Activated CD8-positive, alpha-beta memory T cell treated with anti-CD3 and anti-CD28 coated beads, Interleukin-2, amount 50 U/mL, for 1 hour (primary cell): Measurements from ENCODE around the gene B3GNT4.
"Not testable (repeated sequence)": the region's sequence is repeated elsewhere in the genome, so short reads cannot be mapped to it uniquely, and the experiment has no call there.

Experiments used
- DNase-seq: peaks from one replicate; pipeline ENCODE4 v3.0.0-alpha.2; 2020; ENCODE audit errors: extremely low read depth

B3GNT4 gene

DNA sequence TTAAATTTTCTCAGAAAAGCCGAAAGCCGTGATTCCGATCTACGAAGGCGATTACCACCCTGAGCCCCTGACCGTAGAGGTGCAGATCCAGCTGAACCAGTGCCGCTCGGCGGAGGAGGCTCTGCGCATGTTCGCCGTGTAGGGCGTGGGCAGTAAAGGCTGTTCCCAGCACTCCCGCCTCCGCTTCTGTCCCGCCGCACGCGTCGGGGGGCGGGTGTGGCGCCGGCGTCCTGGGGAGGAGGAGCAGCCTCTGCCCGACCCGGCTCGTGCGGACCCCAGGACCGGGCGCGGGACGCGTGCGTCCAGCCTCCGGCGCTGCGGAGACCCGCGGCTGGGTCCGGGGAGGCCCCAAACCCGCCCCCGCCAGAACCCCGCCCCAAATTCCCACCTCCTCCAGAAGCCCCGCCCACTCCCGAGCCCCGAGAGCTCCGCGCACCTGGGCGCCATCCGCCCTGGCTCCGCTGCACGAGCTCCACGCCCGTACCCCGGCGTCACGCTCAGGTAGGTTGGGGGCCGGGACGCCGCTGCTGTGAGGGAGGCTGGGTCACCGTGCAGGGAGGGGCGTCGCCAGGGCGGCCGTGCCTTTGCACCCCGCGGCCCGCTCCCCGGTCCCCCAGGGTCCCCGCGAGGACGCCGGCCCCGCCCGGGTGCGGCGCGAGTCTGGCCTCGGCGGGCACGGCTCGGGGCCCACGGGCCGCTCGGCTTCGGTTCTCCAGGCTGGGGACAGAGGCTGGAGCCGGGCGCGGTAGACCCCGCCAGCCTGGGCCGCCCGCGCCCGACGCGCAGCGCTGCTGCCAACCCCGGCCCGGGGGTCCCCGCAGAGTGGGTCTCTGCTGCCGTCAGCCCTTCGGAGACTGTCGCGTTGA, at the start of gene B3GNT4:
Gene B3GNT4 (plus strand): TSS at position 409 of the 866 bp plus-strand sequence. CDS start 910 bp downstream, outside the sequence.
- DNase-seq = peak; percentile 47

DNA sequence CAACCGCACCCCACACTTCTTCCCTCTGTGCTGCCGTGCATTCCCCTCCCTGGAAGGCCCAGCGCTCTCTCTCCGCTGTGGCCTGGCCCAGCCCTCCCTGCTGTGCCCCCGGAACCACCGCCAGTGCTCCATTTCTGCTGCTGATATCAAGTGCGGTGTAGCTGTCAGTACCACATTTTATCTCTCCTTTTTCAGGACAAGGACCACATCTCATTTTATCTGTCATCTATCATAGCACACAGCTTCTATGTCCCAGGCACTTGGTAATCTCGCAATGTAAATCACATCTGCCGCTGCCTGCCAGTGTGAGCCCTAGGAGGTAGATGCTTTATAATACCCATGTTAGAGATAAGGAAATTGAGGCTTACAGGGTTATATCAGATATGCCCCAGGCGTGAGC, 47.8 kb upstream of the B3GNT4 start:
- DNase-seq = no peak

DNA sequence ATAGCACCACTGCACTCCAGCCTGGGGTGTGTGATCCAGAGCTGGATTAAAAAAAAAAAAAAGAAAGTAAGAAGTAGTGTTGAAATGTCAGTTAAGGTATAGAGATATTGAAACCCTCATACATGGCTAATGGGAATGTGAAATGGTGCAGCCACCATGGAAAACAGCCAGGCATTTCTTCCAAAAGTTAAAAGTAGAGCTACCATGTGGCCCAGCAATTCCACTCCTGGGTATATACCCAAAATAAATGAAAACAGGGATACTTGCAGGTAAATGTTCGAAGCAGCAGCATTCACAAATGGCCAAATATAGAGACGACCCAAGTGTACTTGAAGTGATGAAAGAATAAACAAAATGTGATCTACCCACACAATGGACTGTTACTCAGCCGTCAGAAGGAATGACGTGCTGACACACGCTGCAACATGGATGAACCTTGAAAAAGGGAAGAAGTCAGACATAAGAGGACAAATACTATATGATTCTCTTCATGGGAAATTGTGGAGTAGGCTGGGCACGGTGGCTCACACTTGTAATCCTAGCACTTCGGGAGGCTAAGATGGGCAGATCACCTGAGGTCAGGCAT, 44.7 kb upstream of the B3GNT4 start:
- DNase-seq = no peak

DNA sequence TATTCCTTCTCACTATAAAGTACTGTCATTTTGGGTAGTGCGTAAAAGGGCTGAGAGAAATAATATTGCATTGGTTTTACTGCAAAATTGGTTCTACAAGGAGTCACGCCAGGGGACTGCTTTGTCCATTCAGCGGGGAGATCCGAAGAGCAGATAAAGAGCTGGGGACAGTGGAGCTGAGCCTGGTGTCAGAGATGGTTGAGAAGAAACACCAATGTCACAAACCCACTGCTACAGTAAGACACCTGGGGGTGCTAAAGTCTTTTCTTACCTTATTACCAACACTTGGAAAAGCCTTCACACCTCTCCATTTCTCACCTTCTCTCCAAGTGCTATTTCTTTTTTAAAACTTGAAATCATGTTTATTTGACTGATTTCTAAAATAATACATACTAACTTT, 43.6 kb upstream of the B3GNT4 start:
- no peak for DNase-seq

DNA sequence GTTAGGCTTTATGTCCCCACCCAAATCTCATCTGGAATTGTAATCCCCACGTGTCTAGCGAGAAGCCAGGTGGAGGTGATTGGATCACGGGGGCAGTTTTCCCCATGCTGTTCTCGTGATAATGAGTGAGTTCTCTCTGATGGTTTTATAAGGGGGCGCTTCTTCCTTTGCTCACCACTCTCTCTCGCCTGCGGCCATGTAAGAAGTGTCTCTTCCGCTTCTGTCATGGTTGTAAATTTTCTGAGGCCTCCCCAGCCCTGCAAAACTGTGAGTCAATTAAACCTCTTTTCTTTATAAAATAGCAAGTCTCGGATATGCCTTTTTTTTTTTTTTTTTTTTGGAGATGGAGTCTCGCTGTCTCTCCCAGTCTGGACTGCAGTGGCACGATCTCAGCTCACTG, 42.7 kb upstream of the B3GNT4 start:
- no peak for DNase-seq

DNA sequence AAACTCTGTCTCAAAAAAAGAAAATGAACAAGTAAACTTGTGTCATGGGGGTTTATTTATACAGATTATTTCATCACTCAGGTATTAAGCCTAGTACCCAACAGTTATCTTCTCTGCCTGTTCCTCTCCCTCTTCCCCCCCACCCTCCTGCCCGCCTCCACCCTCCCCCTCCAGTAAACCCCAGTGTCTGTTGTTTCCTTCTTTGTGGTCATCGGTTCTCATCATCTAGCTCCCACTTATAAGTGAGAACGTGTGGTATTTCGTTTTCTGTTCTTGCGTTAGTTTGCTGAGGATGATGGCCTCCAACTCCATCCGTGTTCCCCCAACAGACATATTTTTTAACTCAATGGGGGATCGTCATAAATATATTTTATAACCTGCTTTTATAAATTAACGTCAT, 41.8 kb upstream of the B3GNT4 start:
- DNase-seq = no peak

DNA sequence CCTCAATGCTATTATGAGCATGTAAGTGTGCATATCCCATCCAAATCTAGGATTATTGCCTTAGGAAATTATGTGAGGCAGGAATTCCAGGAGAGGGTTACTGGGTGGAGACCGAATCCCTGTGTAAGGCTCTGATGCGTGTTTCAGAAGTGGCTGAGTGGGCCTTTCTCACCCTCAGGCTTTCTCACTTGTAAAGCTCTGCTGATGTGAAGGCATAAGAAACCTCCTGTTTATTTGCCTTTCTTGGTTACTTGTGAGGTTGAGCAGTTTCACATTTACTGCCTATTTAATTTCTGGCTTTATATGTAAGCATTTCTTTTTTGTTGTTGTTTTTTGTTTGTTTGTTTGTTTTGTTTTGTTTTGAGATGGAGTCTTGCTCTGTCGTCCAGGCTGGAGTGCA, 40.5 kb upstream of the B3GNT4 start:
- no peak for DNase-seq

DNA sequence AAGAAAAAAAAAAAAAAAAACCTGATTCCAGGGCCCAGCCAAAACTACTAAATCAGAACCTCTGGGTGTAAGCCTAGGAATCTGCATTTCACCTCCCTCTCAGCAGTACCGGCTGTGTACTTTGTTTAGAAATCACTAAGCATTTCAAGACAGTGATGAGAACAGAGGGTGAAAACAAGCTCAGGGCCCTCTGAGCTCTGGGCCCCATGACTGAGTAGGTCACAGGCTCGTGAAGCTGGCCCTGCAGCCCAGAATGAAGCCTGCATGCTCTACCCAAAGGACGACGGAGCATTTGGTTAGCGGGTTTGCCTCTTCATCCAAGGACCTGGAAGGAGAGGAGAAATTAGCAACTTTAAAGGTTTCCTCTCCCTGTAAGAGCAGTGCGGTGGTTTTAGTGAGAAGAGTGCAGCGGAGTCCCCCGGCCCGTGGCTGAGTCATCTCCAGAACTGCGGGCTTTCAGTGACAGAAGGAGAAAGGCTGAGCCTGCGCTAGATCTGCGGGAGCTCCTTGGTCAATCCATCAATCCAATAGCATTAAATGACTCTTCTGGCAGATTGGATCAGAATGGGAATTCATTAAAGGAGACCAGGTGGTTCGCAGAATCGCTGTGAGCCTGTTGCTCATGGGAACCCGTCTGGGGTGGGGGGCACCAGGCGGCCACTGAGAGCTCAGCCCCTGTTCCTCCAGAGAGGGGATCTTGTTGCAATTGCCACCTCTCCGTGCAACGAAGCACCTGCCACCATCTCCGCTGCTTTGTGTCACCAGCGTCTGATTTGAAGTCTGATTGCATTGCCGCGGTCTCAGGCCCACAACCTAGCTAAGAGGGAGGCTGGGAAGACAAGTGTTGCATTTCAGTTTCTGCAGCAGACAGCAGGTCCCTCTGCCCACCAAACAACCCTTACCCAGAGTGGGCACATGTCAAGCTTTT, 36.8 kb upstream of the B3GNT4 start:
- DNase-seq = no peak

DNA sequence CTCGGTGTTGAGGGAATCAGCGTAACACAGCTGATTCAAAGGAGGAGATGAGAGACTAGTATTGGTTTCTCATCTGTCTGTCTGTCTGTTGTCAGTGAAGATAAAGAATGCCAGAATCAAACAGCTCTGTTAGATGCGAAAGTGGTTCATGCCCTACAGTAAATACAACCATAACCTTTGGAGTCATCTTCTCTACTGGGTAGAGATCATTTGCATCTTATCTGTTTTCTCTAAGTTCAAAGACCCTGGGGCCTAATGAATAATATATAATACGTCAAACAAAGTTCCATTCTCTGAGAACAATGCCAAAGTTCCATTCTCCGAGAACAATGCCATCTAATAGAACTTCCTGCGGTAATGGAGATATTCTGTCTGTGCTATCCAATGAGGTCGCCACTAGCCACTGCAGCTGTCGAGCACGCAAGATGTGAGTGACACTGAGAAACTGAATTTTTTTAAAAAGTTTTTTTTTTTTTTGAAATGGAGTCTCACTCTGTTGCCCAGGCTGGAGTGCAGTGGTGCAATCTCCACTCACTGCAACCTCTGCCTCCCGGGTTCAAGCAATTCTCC, 36.1 kb upstream of the B3GNT4 start:
- DNase-seq = no peak

DNA sequence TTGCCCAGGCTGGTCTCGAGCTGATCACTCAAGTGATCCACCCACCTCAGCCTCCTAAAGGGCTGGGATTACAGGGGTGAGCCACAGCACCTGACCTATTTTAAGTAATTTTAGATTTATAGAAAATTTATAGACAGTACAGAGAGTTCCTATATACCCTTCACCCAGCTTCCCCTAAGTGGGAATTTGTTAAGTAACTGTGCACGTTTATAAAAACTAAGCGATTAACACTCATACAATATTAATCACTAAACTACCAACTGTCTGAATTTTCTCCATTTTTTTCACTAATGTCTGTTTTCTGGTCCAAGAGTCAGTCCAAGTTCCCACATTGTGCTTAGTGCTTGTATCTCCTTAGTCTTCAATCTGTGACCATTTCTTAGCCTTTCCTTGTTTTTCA, 35.0 kb upstream of the B3GNT4 start:
- DNase-seq = no peak

DNA sequence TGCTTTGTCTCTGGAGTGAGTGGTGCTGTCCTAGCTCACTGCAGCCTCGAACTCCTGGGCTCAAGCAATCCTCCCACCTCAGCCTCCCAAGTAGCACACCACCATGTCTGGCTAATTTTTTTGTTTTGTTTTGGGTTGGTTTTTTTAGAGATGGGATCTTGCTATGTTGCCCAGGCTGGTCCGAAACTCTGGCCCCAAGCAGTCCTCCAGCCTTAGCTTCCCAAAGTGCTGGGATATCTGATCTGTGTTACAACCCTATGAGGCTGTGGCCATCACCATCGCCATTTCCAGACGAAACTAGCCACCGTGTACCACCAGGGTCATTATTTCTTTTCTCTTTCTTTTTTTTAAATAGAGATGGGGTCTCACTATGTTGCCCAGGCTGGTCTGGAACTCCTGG, 32.1 kb upstream of the B3GNT4 start:
- DNase-seq = no peak

DNA sequence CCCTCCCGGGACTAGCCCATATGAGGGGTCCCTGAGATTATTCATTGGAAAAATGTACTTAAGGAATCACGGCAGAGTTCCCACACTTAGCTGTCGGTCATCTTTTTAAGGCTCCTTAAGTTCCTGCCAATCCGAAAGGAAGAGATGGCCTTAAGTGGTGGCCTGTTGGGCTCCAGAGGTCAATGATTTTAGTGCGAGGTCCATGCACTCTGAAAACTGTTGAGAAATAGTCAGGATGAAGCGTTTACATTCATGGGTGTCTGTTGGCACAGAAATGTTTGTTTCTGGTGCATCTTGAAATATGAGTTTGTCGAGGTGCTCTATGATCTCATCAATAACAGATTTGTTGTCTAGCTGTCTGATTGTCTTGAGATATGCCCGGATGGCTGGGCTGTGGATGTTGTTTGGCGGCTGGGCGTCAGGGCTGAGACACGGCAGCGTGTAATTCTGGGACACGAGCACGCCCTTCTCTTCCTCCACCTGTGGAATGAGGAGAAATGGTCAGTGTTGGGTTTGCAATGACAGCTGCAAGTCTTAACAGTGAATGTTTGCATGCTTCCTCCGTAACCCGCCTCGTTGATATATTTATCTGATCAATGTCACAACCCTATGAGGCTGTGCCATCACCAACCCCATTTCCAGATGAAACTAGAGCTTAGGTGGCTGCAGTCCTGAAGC, 31.1 kb upstream of the B3GNT4 start:
- no peak for DNase-seq

DNA sequence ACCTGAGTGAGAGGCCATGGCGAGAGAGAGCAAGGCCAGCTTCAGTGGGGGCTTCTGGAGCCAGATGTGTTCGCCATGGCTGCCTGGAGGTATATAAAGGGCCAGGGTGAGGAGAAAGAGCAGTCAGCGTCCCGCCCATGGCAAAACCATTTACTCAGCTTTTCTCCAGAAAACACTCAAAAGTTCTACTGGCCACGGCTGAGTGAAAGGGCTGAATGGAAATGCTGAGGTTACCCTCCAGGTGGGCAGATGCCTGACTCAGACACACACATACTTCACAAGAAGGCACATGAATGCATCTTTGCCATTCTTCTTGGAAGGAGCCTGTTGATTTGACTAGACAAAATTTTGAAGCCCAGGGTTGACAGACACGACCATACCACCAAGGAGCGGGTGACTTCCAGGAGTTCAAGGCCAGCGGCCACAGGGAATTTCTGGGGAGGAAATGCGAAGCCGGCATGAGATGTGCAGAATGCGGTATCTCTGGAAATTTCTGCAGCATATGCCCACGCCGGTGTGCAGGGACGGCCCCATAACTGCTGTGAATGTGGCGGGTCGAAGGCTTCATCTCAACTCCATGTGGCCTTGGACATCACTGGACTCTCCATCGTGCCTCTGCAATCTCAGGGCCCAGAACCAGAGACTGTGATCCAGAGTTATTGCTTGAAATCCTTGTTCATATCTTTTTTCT, 29.2 kb upstream of the B3GNT4 start, which contains the start of gene IL31:
Gene IL31 (minus strand): TSS at position 67 of the 691 bp plus-strand sequence. CDS start 49 bp downstream, at position 18.
- no peak for DNase-seq

DNA sequence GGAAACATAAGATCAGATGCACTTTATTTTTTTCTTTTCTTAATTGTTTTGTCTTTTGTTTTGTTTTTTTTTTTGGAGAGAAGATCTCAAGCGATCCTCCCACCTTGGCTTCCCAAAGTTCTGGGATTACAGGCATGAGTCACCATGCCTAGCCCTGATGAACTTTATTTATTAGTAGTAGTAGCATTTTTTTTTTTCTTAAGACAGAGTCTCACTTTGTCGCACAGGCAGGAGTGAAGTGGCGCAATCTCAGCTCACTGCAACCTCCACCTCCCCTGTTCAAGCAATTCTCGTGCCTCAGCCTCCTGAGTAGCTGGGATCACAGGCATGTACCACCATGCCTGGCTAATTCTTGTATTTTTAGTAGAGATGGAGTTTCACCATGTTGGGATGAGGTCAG, 27.0 kb upstream of the B3GNT4 start:
- not testable (repeated sequence) for DNase-seq

DNA sequence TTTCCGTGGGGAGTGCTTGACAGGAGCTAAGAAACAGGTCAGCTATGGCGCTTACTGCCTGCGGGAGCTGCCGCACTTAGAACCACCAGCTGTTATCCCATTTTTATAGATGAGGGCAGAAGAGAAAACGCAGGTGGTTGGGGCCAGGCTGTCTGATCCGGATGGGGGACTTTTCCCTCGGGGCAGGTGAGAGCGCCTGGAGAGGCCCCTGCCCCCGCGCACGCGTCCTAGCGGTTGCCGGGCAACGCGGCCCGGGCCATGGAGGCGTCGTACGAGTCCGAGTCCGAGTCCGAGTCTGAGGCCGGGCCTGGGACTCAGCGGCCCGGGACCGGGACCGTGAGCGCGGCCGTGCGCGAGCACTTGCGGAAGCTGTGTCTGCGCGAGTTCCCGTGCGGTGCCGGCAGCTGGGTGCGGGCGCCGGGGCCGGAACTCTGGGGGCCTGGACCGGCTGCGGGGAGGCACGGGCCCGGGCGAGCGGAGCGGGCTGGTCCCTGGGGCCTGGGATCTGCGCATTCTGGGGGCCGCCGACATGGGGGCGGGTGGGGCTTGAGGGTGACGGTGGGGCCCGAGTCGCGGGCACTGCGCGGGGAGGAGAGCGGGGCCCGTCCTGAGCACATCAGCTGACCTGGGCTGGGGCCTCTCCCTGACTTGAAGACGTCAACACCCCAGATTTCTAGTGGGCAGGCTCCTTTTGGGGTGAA, 20.5 kb upstream of the B3GNT4 start, which contains the start of gene LRRC43:
Gene LRRC43 (plus strand): TSS at position 237 of the 701 bp plus-strand sequence. CDS start 22 bp downstream, at position 259.
- DNase-seq = no peak

DNA sequence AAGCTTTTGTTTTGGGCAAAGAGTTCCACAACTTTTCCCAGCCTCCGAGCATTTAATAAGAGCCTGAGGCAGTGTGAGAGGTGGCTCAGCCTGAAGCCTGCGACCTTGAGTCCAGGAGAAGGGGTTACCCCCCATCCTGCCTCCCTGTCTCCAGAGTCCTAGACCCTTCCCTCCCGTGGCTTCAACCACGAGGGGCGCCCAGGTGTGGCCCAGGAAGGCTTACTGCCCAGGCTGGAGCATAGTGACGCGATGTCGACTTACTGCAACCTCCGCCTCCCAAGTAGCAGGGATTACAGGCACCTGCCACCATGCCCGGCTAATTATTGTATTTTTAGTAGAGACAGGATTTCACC, 19.9 kb upstream of the B3GNT4 start:
- no peak for DNase-seq

DNA sequence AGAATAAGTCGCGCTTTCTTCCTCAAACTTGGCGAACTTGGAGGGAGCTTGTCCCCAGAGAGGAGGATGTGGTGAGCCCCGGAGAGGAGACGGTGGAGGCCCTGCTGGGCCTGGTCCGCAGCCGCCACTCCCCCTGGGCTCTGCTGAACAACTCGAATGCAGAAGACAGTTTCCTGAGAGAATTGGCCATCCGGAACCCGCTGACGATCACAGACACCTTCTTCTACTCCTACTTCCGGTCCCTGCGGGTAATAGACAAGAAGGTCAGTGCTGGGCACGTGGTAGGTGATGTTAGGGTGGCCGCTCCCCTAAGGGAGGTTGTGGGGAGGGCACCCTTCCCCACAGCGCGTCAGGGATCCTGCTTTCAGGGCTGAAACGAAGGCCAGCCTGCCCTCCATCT, 19.0 kb upstream of the B3GNT4 start:
- no peak for DNase-seq

DNA sequence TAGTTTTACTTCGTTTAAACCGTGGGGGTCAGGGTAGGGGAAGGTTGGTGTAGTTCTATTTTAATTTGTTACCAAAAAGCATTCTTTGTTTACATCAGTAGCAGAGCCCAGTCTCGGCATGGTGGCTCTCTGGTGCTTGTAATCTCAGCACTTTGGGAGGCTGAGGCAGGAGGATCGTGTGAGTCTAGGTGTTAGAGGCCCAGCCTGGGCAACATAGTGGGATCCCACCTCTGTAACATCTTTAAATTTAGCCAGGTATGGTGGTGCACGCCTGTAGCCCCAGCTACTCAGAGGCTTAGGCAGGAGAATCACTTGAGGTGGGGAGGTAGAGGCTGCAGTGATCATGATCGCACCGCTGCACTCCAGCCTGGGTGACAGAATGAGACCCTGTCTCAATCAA, 18.4 kb upstream of the B3GNT4 start:
- DNase-seq = no peak

DNA sequence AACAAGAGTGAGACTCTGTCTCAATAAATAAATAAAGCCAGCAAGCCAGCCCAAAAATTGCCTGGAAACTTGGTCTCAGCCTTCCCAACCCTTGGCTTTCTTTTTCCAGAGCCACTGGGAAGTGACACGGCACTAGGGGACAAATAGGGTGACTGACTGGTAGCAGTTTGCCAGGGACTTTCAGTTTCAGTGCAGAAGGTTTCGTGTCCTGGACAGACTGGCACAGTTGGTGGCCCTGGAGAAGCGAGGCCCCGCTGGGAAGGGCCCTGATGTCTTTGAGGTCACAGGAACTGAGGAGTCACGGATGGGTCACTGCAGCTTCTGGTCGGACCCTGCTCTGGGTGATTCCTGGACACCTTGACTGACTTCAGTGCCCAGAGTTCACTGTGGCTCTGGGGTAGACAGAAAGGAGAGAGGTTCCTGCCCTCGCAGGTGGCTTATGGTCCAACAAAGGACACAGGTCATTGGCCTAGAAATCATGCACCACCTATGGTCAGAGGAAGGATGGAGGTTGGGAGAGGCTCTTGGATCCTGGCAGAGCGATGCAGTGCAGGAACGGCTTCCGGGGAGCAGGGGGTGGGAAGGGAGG, 17.9 kb upstream of the B3GNT4 start:
- DNase-seq = no peak

DNA sequence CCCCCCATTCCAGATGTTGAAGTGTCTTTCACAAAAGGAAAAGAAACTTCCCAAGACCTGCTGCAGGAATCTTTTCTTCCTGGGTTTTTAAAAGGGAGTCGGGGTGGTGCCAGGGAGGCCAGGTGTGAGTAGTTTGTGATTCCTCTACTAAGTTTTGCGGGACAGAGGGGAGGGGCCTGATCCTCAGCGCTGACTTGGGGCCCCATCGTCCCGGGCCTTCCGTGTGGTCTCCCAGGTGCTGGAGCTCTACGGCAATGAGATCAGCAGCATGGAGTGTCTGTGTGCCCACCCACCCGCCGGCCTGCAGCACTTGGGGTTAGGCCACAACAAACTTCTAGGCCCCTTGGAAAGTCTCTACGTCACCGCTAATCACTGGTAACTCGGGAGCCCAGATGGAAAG, 16.0 kb upstream of the B3GNT4 start:
- DNase-seq = no peak
